Measurements from ENCODE around the gene SNAPC5.
"Not testable (repeated sequence)": the region's sequence is repeated elsewhere in the genome, so short reads cannot be mapped to it uniquely, and the experiment has no call there.

SNAPC5 gene

GRCh38 chr15:66497502-66498455 is at the start of gene SNAPC5:
Gene SNAPC5 (minus strand): TSS chr15:66497762. CDS start chr15:66497731, 31 bp downstream.
- peak; percentile 94 for DNase-seq (ENCODE audit: low read depth in 2 of 2)

DNA sequence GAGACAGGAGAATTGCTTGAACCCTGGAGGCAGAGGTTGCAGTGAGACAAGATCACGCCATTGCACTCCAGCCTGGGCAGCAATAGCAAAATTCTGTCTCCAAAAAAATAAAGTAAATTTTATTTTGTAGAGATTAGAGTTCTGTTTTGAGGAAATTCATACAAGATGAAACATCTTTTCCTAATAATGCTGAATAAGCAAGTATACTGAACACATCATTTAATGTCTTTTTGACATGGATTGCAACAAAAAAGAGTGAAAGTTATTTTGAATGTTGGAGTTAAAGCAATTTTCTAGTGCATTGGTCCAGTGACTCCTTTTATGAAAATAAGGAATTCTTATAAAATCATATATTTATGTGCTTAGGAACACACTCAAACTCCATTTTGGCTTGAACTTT is 47.7 kb upstream of the SNAPC5 start:
- DNase-seq (ENCODE audit: low read depth in 2 of 2) = no peak

DNA sequence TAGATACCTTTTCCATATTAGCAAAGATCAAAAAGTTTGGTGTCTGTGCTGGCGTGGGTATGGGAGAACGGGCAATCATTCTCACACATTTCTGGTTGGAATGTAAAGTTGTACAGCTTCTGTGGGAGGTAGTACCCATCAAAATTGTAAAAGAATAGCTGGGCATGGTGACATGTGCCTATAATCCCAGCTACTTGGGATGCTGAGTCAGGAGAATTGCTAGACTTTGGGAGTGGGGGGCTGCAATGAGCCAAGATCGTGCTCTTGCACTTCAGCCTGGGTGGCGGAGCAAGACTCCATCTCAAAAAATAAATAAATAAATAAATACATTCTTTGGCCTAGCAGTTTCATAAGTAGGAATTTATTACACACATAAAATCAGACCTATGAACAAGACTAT is 45.3 kb upstream of the SNAPC5 start:
- no peak for DNase-seq (ENCODE audit: low read depth in 2 of 2)

- DNase-seq (ENCODE audit: low read depth in 2 of 2) = no peak
These were observed 37.5 kb upstream of the SNAPC5 start for GRCh38 chr15:66535056-66535455.

DNA sequence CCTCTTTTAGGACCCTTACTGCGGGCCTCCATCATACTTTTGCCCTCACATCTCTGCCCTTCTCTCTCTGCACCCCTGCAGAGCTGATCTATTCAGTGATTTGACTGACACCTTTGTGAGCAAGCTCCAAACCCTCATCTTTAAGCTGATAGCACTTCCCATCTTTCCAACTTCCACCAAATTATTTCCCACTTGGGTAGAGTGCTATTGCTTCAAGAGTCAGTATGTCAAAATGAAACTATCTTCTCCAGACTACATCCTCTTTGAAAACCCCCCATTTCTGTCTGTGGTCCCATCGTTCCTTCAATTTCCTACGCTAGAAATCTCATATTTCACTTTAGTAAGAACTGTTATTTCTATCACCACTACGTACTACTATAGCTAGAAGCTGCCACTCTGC is 27.3 kb upstream of the SNAPC5 start:
- DNase-seq (ENCODE audit: low read depth in 2 of 2) = no peak

GRCh38 chr15:66523926-66524325 is 26.4 kb upstream of the SNAPC5 start:
- DNase-seq (ENCODE audit: low read depth in 2 of 2) = no peak

DNA sequence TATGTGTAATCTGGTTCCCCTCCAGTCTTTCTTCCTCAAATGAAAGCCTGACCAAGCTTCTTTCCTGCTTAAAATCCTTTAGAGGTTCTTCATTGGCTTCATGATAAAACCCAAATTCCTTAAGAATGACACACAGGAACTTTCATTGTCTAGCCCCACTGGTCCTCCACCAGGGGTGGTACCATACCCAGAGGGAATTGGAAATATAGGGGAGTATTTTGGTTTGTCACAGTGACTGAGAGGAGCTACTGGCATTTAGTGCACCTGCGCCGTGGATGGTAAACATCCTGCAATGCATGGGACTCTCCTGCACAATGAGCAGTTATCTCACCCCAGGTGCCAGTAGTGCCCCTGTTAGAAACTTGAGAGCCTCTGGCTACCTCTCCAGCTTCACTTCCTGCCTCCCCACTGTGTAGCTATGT is 18.4 kb upstream of the SNAPC5 start:
- no peak for DNase-seq (ENCODE audit: low read depth in 2 of 2)

- DNase-seq (ENCODE audit: low read depth in 2 of 2) = no peak
These were observed 17.0 kb upstream of the SNAPC5 start for GRCh38 chr15:66514586-66514985.

- no peak for DNase-seq (ENCODE audit: low read depth in 2 of 2)
These were observed 10.8 kb upstream of the SNAPC5 start for GRCh38 chr15:66508293-66508883.

DNA sequence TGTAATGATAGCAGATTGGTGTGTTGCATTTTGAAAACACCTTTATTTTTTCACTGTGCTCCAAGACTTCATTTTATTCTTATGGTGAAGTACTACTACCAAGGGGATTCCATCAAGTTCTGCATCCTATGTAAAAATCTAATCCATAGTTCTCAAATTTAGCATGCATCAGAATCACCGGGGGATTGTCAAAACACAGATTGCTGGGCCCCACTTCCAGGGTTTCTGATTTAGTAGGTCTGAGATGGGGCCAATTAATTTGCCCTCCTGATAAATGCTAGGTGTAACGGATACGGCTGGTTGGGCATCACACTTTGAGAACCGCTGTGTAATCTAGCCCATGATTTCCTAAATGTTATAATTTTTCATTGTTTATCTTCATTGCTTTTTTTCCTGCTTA is 8.3 kb upstream of the SNAPC5 start:
- DNase-seq (ENCODE audit: low read depth in 2 of 2) = no peak

DNA sequence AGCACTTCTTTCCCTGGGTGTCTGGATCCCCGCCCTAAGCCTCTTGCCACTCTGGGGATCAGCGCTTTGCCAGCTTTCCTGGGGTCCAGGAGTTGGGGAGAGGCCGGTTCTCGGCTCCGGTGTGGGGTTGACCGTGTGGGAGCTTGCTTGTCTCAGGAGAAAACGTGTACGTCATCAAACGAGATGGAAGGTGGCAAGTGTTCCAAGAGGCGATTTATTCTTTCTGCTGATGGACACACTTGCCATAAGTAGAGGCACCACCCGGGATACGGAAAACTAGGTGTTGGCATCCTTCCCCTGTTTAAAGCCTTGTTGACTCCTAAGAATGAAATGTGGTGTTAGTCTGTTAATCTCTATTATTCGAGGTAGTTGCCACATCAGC is 7.9 kb upstream of the SNAPC5 start:
- no peak for DNase-seq (ENCODE audit: low read depth in 2 of 2)

- peak; percentile 55 to 70 for DNase-seq (ENCODE audit: low read depth in 2 of 2)
These were observed 7.2 kb upstream of the SNAPC5 start, which contains the start of the genes RPL4 and ZWILCH for GRCh38 chr15:66504563-66505429. Gene RPL4 (minus strand): TSS chr15:66504855. CDS start chr15:66504790, 65 bp downstream. Gene ZWILCH (plus strand): TSS chr15:66505326. CDS start chr15:66505339, 13 bp downstream.

DNA sequence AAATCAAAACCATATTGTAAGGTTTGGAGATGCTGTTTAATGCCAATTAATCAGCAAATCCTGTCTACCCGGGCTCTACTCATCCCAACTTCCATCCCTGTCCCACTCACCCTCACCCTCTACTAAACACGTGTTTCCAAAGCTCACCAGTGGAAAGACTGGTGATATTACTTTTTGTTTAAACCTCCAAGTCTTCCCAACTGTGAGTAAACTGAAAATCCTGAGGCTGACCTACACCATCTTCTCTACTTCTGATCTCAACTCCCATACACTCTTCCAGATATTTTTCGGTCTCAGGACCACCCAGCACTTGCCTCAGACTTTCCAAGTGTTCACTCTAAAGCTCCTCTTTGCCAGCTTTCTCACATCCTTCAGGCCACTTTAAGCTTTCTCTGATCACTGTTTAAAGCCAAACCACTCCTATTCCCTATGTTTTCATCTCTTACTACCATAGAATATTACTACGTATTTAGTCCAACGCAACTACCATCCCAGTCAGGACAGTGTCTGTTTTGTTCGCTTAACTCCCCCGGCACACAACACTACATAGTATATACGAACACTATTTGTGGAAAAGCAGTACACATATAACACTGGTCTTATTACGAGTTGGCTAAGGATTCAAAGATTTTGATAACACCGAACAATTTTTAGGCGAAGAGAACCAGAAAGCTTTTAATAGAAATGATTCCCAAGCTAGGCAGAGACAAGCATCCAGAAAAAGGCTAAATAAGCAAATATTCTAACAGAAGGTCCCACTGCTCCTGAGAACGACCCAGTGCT is 6.4 kb upstream of the SNAPC5 start:
- no peak for DNase-seq (ENCODE audit: low read depth in 2 of 2)

DNA sequence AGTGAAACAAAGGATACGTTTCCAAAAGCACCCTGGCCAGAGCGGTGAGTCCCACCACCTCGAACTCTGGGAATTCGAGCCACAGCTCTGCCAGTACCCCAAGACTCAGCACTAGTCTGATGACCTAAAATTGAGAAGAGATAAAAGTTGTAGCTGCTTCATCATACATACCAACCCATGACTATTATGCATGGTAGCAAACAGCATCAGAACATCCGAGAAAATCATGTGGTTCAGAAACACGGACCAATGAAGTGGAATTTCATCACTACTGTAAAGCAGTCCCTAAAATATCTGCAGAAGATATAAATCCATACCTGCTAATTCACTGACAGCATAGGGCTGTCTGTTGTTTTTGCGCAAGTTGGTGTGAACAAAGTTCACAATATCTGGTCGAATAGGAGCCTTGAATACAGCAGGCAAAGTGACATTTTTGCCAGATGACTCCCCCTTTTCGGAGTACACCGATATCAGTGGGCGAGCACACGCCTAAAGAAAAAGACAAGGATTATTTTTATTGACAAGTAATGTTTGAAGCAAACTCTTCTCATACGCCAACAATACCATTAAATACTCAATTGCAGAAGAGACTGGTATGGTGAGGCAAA is 5.6 kb upstream of the SNAPC5 start:
- not testable (repeated sequence) for DNase-seq (ENCODE audit: low read depth in 2 of 2)

GRCh38 chr15:66502491-66502890 is 4.9 kb upstream of the SNAPC5 start:
- DNase-seq (ENCODE audit: low read depth in 2 of 2) = no peak

GRCh38 chr15:66500346-66500745 is 2.8 kb upstream of the SNAPC5 start:
- not testable (repeated sequence) for DNase-seq (ENCODE audit: low read depth in 2 of 2)

GRCh38 chr15:66498501-66499386 is 1.2 kb upstream of the SNAPC5 start:
- no peak for DNase-seq (ENCODE audit: low read depth in 2 of 2)

DNA sequence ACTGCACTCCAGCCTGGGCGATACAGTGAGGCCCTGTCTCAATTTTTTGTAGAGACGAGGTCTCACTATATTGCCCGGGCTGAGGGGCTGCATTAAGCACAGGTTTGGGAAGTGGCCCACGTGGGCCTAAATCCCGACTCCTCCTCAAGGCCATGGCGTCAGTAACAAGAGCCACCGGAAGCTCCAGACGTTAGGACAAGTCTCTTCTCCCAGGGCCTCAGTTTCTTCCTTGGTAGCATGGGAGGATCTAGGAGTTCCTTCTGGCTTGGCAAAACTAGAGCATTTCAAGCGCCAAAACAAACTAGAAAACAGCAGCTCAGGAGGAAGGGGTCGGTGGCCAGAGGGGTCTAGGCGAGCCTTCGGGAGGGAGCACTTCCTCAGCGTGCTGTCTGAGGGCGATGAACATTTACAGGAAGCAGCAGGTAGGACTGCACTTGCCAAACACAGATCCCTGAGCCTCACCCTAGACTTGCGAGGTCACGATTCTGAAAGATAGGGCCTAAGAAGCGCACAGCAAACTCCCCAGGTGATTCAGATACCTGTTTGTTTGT is 536 bp downstream of the SNAPC5 start:
- peak in 1 of 2 donors; percentile 0 for DNase-seq (ENCODE audit: low read depth in 2 of 2)

GRCh38 chr15:66494262-66494661 is 3.3 kb downstream of the SNAPC5 start:
- DNase-seq (ENCODE audit: low read depth in 2 of 2) = no peak
